ENCODE measurements around the gene PPP1R15A. TPM values are rescaled to one million over a fixed set of nuclear protein-coding genes. Genes with fewer than 3 reads are reported as not detected.
"Not testable (repeated sequence)": the region's sequence is repeated elsewhere in the genome, so short reads cannot be mapped to it uniquely, and the experiment has no call there.

Gene PPP1R15A
- total RNA-seq, 1 donor, result 45.8 TPM

- no peak for TF ChIP-seq CTCF (IDR thresholded peaks at IDR 0.05; ENCODE audit: insufficient read depth, low read length)
- no peak for DNase-seq (ENCODE audit: low read depth)
- H3K4me3 ChIP-seq (ENCODE audit: low read depth, low read length), result no peak overlapping the region
Measured at GRCh38 chr19:48918801-48919247, 46.6 kb downstream of the PPP1R15A start.

- not testable (repeated sequence) for H3K4me3 ChIP-seq (ENCODE audit: low read depth, low read length)
Measured at GRCh38 chr19:48919271-48919670, 47.0 kb downstream of the PPP1R15A start.

GRCh38 chr19:48920949-48921348 lies 48.7 kb downstream of the PPP1R15A start:
- no peak for TF ChIP-seq CTCF (IDR thresholded peaks at IDR 0.05; ENCODE audit: insufficient read depth, low read length)
- no peak for DNase-seq (ENCODE audit: low read depth)
- no peak overlapping the region for H3K4me3 ChIP-seq (ENCODE audit: low read depth, low read length)

More at GRCh38 chr19:48919271-48919670, 47.0 kb downstream of the PPP1R15A start:
- not testable (repeated sequence) for DNase-seq (ENCODE audit: low read depth)

- no peak for TF ChIP-seq CTCF (IDR thresholded peaks at IDR 0.05; ENCODE audit: insufficient read depth, low read length)
- no peak for DNase-seq (ENCODE audit: low read depth)
- H3K4me3 ChIP-seq (ENCODE audit: low read depth, low read length), result no peak overlapping the region
Measured at GRCh38 chr19:48921721-48922500, 49.7 kb downstream of the PPP1R15A start.

- no peak overlapping the region for H3K4me3 ChIP-seq (ENCODE audit: low read depth, low read length)
- TF ChIP-seq CTCF (IDR thresholded peaks at IDR 0.05; ENCODE audit: insufficient read depth, low read length), result no peak
Measured at GRCh38 chr19:48922548-48923490, 50.6 kb downstream of the PPP1R15A start.

GRCh38 chr19:48925240-48925843 lies 53.1 kb downstream of the PPP1R15A start:
- DNase-seq (ENCODE audit: low read depth), result peak; percentile 68
- no peak for TF ChIP-seq CTCF (IDR thresholded peaks at IDR 0.05; ENCODE audit: insufficient read depth, low read length)
- H3K4me3 ChIP-seq (ENCODE audit: low read depth, low read length), result no peak overlapping the region

More at GRCh38 chr19:48922548-48923490, 50.6 kb downstream of the PPP1R15A start:
- no peak for DNase-seq (ENCODE audit: low read depth)

Other genes with a start within 250 kb of the PPP1R15A start
- gene DBP, start 235.0 kb upstream of the PPP1R15A start, total RNA-seq (ENCODE audit: low replicate concordance), result 20.9 and 48.8 TPM in 2 replicates
- gene CA11, start 226.2 kb upstream of the PPP1R15A start, total RNA-seq (ENCODE audit: low replicate concordance), result 2.3 and 14.5 TPM in 2 replicates
- 0.09 TPM in 1 of 2 replicates, not detected in the other for gene NTN5, start 199.4 kb upstream of the PPP1R15A start, total RNA-seq (ENCODE audit: low replicate concordance)
- not detected in 2 replicates for gene FUT2, start 176.4 kb upstream of the PPP1R15A start, total RNA-seq (ENCODE audit: low replicate concordance)
- gene MAMSTR, start 152.7 kb upstream of the PPP1R15A start, total RNA-seq (ENCODE audit: low replicate concordance), result 2.5 and 8.0 TPM in 2 replicates
- gene RASIP1, start 131.8 kb upstream of the PPP1R15A start, total RNA-seq (ENCODE audit: low replicate concordance), result 0.16 and 0.45 TPM in 2 replicates
- gene IZUMO1, start 125.5 kb upstream of the PPP1R15A start, total RNA-seq (ENCODE audit: low replicate concordance), result not detected in 2 replicates
- gene FUT1, start 119.8 kb upstream of the PPP1R15A start, total RNA-seq (ENCODE audit: low replicate concordance), result under 0.01 TPM in 1 of 2 replicates, not detected in the other
- not detected in 2 replicates for gene FGF21, start 116.9 kb upstream of the PPP1R15A start, total RNA-seq (ENCODE audit: low replicate concordance)
- 9.6 and 30.4 TPM in 2 replicates for gene BCAT2, start 61.4 kb upstream of the PPP1R15A start, total RNA-seq (ENCODE audit: low replicate concordance)
- gene HSD17B14, start 35.9 kb upstream of the PPP1R15A start, total RNA-seq (ENCODE audit: low replicate concordance), result 3.6 and 25.5 TPM in 2 replicates
- 28.9 and 44.0 TPM in 2 replicates for gene PLEKHA4, start 3.8 kb upstream of the PPP1R15A start, total RNA-seq (ENCODE audit: low replicate concordance)
- gene TULP2, start 26.3 kb downstream of the PPP1R15A start, total RNA-seq (ENCODE audit: low replicate concordance), result 0.54 TPM in 1 of 2 replicates, not detected in the other
- 267 and 932 TPM in 2 replicates for gene NUCB1, start 27.9 kb downstream of the PPP1R15A start, total RNA-seq (ENCODE audit: low replicate concordance)
- not detected in 2 replicates for gene DHDH, start 61.3 kb downstream of the PPP1R15A start, total RNA-seq (ENCODE audit: low replicate concordance)
- gene BAX, start 82.5 kb downstream of the PPP1R15A start, total RNA-seq (ENCODE audit: low replicate concordance), result 15.5 and 45.8 TPM in 2 replicates
- gene FTL, start 92.9 kb downstream of the PPP1R15A start, total RNA-seq (ENCODE audit: low replicate concordance), result 5,494 and 8,302 TPM in 2 replicates
- gene GYS1, start 120.9 kb downstream of the PPP1R15A start, total RNA-seq (ENCODE audit: low replicate concordance), result 5.5 and 38.6 TPM in 2 replicates
- 16.3 and 119 TPM in 2 replicates for gene RUVBL2, start 121.5 kb downstream of the PPP1R15A start, total RNA-seq (ENCODE audit: low replicate concordance)
- gene LHB, start 144.7 kb downstream of the PPP1R15A start, total RNA-seq (ENCODE audit: low replicate concordance), result not detected in 2 replicates
- gene CGB3, start 151.9 kb downstream of the PPP1R15A start, total RNA-seq (ENCODE audit: low replicate concordance), result not detected in 2 replicates
- not detected in 2 replicates for gene CGB2, start 159.5 kb downstream of the PPP1R15A start, total RNA-seq (ENCODE audit: low replicate concordance)
- not detected in 2 replicates for gene CGB1, start 164.5 kb downstream of the PPP1R15A start, total RNA-seq (ENCODE audit: low replicate concordance)
- not detected in 2 replicates for gene CGB5, start 171.4 kb downstream of the PPP1R15A start, total RNA-seq (ENCODE audit: low replicate concordance)
- gene CGB8, start 176.7 kb downstream of the PPP1R15A start, total RNA-seq (ENCODE audit: low replicate concordance), result not detected in 2 replicates
- 0.09 TPM in 1 of 2 replicates, not detected in the other for gene CGB7, start 185.3 kb downstream of the PPP1R15A start, total RNA-seq (ENCODE audit: low replicate concordance)
- gene NTF4, start 192.4 kb downstream of the PPP1R15A start, total RNA-seq (ENCODE audit: low replicate concordance), result not detected in 2 replicates
- gene KCNA7, start 200.3 kb downstream of the PPP1R15A start, total RNA-seq (ENCODE audit: low replicate concordance), result not detected in 2 replicates
- gene SNRNP70, start 213.0 kb downstream of the PPP1R15A start, total RNA-seq (ENCODE audit: low replicate concordance), result 111 and 129 TPM in 2 replicates
- gene LIN7B, start 241.9 kb downstream of the PPP1R15A start, total RNA-seq (ENCODE audit: low replicate concordance), result 2.2 and 3.7 TPM in 2 replicates
- 0.41 and 0.54 TPM in 2 replicates for gene C19orf73, start 246.7 kb downstream of the PPP1R15A start, total RNA-seq (ENCODE audit: low replicate concordance)
- 0.99 and 2.4 TPM in 2 replicates for gene PPFIA3, start 247.1 kb downstream of the PPP1R15A start, total RNA-seq (ENCODE audit: low replicate concordance)